HepG2 (cell line): ENCODE measurements around the gene LTB4R. TPM values are rescaled to one million over a fixed set of nuclear protein-coding genes. Genes with fewer than 3 reads are reported as not detected.

ENCODE experiments used
- JARID2 ChIP-seq: sonication (generic); formaldehyde crosslinking; IDR thresholded peaks from 2 replicates; pipeline ENCODE4 v1.8.1; 2023; ENCODE audit warnings: missing genetic modification reagents, inconsistent platforms; ENCODE audit not compliant: insufficient replicate concordance
- NKX3-1 ChIP-seq: sonication (generic); formaldehyde crosslinking; IDR thresholded peaks from 2 replicates; pipeline ENCODE4 v1.5.0; 2020; ENCODE audit warnings: missing genetic modification reagents
- PHF20 ChIP-seq: sonication (generic); formaldehyde crosslinking; IDR thresholded peaks from 2 replicates; pipeline ENCODE4 v1.5.0; 2020; ENCODE audit warnings: mild to moderate bottlenecking, missing genetic modification reagents
- PPARG ChIP-seq: conservative IDR thresholded peaks from 2 replicates; pipeline ENCODE4 v1.6.1; 2016; ENCODE audit warnings: missing biosample characterization, missing genetic modification reagents
- PRDM15 ChIP-seq: sonication (generic); formaldehyde crosslinking; IDR thresholded peaks from 2 replicates; pipeline ENCODE4 v1.4.0; 2020; ENCODE audit warnings: missing genetic modification reagents
- SIN3A ChIP-seq: IDR thresholded peaks from 2 replicates; pipeline ENCODE4 v1.6.1; 2011; ENCODE audit warnings: low read depth, mild to moderate bottlenecking, control low read depth, low read length, borderline replicate concordance
- SMAD1 ChIP-seq: sonication (generic); formaldehyde crosslinking; IDR thresholded peaks from 2 replicates; pipeline ENCODE4 v1.4.0; 2020; ENCODE audit warnings: missing genetic modification reagents, low read depth, mild to moderate bottlenecking, borderline replicate concordance
- ZBTB2 ChIP-seq: sonication (generic); formaldehyde crosslinking; IDR thresholded peaks from 2 replicates; pipeline ENCODE4 v1.8.0; 2022; ENCODE audit warnings: low read depth, missing genetic modification reagents
- ZBTB38 ChIP-seq: sonication (generic); formaldehyde crosslinking; IDR thresholded peaks from 2 replicates; pipeline ENCODE4 v1.5.1; 2020; ENCODE audit warnings: mild to moderate bottlenecking, missing genetic modification reagents
- ZFP1 ChIP-seq: IDR thresholded peaks from 2 replicates; pipeline ENCODE4 v1.6.1; 2016
- ZMAT3 ChIP-seq: sonication (generic); formaldehyde crosslinking; conservative IDR thresholded peaks from 2 replicates; pipeline ENCODE4 v1.7.0; 2021; ENCODE audit warnings: missing genetic modification reagents
- ZNF343 ChIP-seq: sonication (generic); formaldehyde crosslinking; IDR thresholded peaks from 2 replicates; pipeline ENCODE4 v1.4.0; 2020; ENCODE audit warnings: mild to moderate bottlenecking, missing genetic modification reagents
- ZNF619 ChIP-seq: sonication (generic); formaldehyde crosslinking; IDR thresholded peaks from 2 replicates; pipeline ENCODE4 v1.4.0; 2020; ENCODE audit warnings: mild to moderate bottlenecking, missing genetic modification reagents
- ZNF646 ChIP-seq: sonication (generic); formaldehyde crosslinking; IDR thresholded peaks from 2 replicates; pipeline ENCODE4 v1.9.0; 2021; ENCODE audit warnings: mild to moderate bottlenecking, missing genetic modification reagents
- ZNF713 ChIP-seq: sonication (generic); formaldehyde crosslinking; IDR thresholded peaks from 2 replicates; pipeline ENCODE4 v1.4.0; 2020; ENCODE audit warnings: mild to moderate bottlenecking, missing genetic modification reagents
- ZNF746 ChIP-seq: sonication (generic); formaldehyde crosslinking; IDR thresholded peaks from 2 replicates; pipeline ENCODE4 v1.8.0; 2022; ENCODE audit warnings: mild to moderate bottlenecking, missing genetic modification reagents
- ZSCAN20 ChIP-seq: sonication (generic); formaldehyde crosslinking; IDR thresholded peaks from 2 replicates; pipeline ENCODE4 v1.4.0; 2020; ENCODE audit warnings: missing genetic modification reagents, mild to moderate bottlenecking, borderline replicate concordance
- ZSCAN30 ChIP-seq: sonication (generic); formaldehyde crosslinking; IDR thresholded peaks from 2 replicates; pipeline ENCODE4 v1.5.0; 2020; ENCODE audit warnings: mild to moderate bottlenecking, missing genetic modification reagents
- polyA plus RNA-seq, 8 experiments: library from polyadenylated mRNA; depleted of rRNA in 3 of 8; stranded (reverse) in 7 of 8; unstranded in 1 of 8; fragments of >200 nt; fragmentation: Illumina TruSeq in 4 of 8; extraction: Trizol in 4 of 8; gene quantifications; 2 replicates each; pipeline versions ENCODE4 v1.2.1 to v1.2.3, GENCODE V29; 2011 to 2016; ENCODE audit warnings: low read depth in 4 of 8, missing spikeins in 1 of 8, mixed read lengths in 1 of 8; ENCODE audit not compliant: insufficient read depth in 1 of 8
- total RNA-seq, 5 experiments: library from RNA; depleted of rRNA; stranded (reverse); fragments of >200 nt; fragmentation: Illumina TruSeq; extraction: Trizol; gene quantifications; 2 replicates each; pipeline ENCODE4 v1.2.3, GENCODE V29; 2016; ENCODE audit warnings: low read depth in 1 of 5

LTB4R gene
- total and polyA plus RNA-seq, 2 of the 13 experiments (the other 11 are each of a cell fraction or from before 2014, with no cell fraction given) = 3.2 to 8.2 TPM

GRCh38 chr14:24332268-24332993 lies 21.1 kb downstream of the LTB4R start (continued):
- TF ChIP-seq ZNF646 = 0 out of 2 replicates have a peak, but pooled peaks have one; percentile 44
- peak; percentile 87; the same call in 1 of the 2 replicates for TF ChIP-seq ZNF713 (CRISPR knock-in tag)
- no peak for TF ChIP-seq JARID2
- TF ChIP-seq SMAD1 (CRISPR knock-in tag) = peak; percentile 95; the same call in 1 of the 2 replicates
- 0 out of 2 replicates have a peak, but pooled peaks have one; percentile 18 for TF ChIP-seq PPARG
- TF ChIP-seq ZMAT3 (CRISPR knock-in tag) = peak; percentile 97
- peak; percentile 83; the same call in 1 of the 2 replicates for TF ChIP-seq ZFP1 (CRISPR knock-in tag)
- TF ChIP-seq ZSCAN30 = no peak
- peak; percentile 97 for TF ChIP-seq ZBTB38
- TF ChIP-seq ZNF343 (CRISPR knock-in tag) = peak; percentile 99
- TF ChIP-seq PHF20 (CRISPR knock-in tag) = peak; percentile 60; the same call in 1 of the 2 replicates
- no peak for TF ChIP-seq NKX3-1 (CRISPR knock-in tag)
- peak; percentile 95; the same call in 1 of the 2 replicates for TF ChIP-seq ZNF619 (CRISPR knock-in tag)
- TF ChIP-seq SIN3A = no peak
- no peak for TF ChIP-seq PRDM15
- peak; percentile 93 for TF ChIP-seq ZBTB2 (CRISPR knock-in tag)
- no peak; the same call in 1 of the 2 replicates for TF ChIP-seq ZNF746 (CRISPR knock-in tag)
- no peak for TF ChIP-seq ZSCAN20 (CRISPR knock-in tag)
